Occipital lobe (tissue), 2 donors: Measurements from ENCODE around the gene FAM237A. TPM values are rescaled to one million over a fixed set of nuclear protein-coding genes. Genes with fewer than 3 reads are reported as not detected.

Experiments used
- DNase-seq: peaks from one replicate; lab custom pipeline; 2025; lab: John Stamatoyannopoulos, UW
- total RNA-seq: library from RNA; depleted of rRNA; stranded (reverse); fragments of >200 nt; gene quantifications from one replicate; pipeline ENCODE4 v1.2.3, GENCODE V29; 2014

Gene FAM237A
- total RNA-seq, 1 donor from 2014 or later: not detected

DNA sequence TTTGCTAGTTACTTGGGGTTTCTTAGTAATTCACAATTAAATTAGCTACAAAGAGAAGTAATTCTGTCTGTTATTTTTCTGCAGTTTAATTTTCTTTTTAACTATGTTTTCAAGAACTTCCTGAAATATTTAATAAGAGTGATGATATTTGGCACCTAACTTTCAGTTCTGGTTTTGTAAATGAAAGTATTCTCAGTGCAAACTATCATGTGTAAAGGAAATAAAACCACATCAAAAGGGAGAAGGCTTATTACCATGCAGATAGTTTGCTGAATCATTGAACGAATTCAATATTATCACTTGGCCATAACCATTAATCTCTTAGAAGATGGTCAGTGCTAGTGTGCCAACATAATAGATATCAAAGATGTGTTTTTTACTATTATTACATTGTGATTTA lies 46.7 kb downstream of the FAM237A start:
- DNase-seq: no peak

- no peak for DNase-seq
These were observed 50.7 kb downstream of the FAM237A start for GRCh38 chr2:206692971-206693370.

DNA sequence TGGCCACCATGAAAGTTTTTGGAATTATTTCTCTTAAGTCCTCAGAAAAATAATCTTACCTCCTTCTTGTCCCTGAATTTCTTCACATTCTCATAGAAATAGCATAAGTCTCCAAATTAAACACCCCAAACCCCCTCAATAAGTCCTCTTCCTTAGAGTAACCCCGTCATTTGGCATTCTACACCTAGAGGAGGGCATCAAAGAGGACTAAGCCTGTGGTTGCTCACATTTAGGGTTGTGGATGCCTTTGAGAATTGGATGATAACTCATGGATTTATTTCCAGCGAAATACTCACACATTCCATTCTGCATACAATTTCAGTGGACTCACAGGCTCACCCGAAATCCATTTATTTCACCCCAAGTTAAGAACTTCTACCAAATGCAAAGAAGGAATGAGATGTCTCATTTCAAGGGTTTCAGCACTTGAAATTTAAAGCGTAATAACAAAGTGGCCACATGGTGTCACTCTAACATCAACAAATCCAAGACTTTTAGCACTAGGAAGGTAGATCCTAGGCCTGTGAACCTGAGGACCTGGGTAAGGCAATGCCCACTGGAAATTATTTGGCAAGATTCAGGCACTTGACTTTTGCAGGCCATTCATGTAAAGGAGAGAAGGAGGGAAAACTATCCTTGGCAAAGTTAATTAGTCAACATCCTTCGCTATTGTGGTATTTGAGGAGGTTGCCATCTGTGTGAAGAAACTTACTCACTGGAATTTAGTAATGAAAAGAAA lies 51.3 kb downstream of the FAM237A start:
- peak; percentile 2 for DNase-seq

DNA sequence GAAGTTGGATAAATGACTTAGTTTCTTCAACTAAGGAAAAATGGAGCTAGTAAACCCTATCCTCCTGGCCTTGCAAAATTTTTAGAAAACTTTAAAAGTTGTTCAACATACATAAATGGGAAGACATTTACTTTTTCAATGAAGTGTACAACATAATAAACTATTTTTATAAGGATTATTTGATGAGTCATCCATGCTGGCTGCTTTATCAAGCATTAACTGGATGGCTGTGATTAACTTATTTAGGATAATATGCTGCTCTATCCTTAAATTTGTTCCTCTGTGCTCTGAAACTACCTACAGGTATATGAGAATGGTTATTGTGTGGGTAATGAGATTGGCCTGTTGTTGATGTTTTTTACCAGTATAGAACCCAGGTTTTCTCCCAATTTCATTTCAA lies 54.6 kb downstream of the FAM237A start:
- DNase-seq: no peak

GRCh38 chr2:206698811-206699210 lies 56.5 kb downstream of the FAM237A start:
- no peak for DNase-seq

Other genes with a start within 250 kb of the FAM237A start
- 18.9 TPM for gene ADAM23, start 199.0 kb upstream of the FAM237A start, total RNA-seq
- not detected for gene DYTN, start 75.9 kb downstream of the FAM237A start, total RNA-seq
- 2.5 TPM for gene MDH1B, start 122.8 kb downstream of the FAM237A start, total RNA-seq
- 44.6 TPM for gene FASTKD2, start 123.1 kb downstream of the FAM237A start, total RNA-seq